Panc1 (cell line): ENCODE results near the gene OR2A25. TPM values are rescaled to one million over a fixed set of nuclear protein-coding genes. Genes with fewer than 3 reads are reported as not detected.

Experiments
- ATAC-seq: fragments of 200-7000 bp; cut with Tn5 transposase; 2 replicates; pipeline ENCODE4 v1.9.1; 2020; ENCODE audit warnings: mild to moderate bottlenecking, moderate library complexity
- Bru-seq: library from RNA; stranded (reverse); fragments of 400-500 nt; gene quantifications from one replicate; lab custom pipeline; 2021; lab: Mats Ljungman, UMichigan
- BruChase-seq, 2 experiments: library from RNA; stranded (reverse); fragments of 400-500 nt; gene quantifications; one replicate each; lab custom pipeline; 2021; lab: Mats Ljungman, UMichigan
- BruUV-seq: library from RNA; stranded (reverse); fragments of 400-500 nt; replicated peaks from 2 replicates; lab custom pipeline; 2021; lab: Mats Ljungman, UMichigan
- CTCF ChIA-PET: fragments of 300-600 bp; sonication (Branson Sonifier 250); formaldehyde crosslinking; loops from one replicate; lab custom pipeline; 2022; ENCODE audit warnings: antibody characterized with exemption; lab: Charles Lee
- POLR2A ChIA-PET: fragments of 300-600 bp; sonication (Branson Sonifier 250); formaldehyde crosslinking; loops from one replicate; lab custom pipeline; 2022; ENCODE audit warnings: antibody characterized with exemption; lab: Charles Lee
- DNase-seq: peaks from one replicate; pipeline ENCODE4 v3.0.0-alpha.2; 2010; ENCODE audit warnings: low read depth, low spot score
- H3K27ac ChIP-seq: 2 replicates; pipeline ENCODE4 v1.5.1; 2011; ENCODE audit warnings: mild to moderate bottlenecking, low read length, inconsistent platforms
- H3K27me3 ChIP-seq: fragments of 200-500 bp; sonication (Bioruptor generic); 2 replicates; pipeline ENCODE4 v1.6.0; 2014; ENCODE audit warnings: low read length, inconsistent platforms; ENCODE audit not compliant: control insufficient read depth, insufficient read depth
- H3K36me3 ChIP-seq: fragments of 200-500 bp; sonication (Bioruptor generic); 2 replicates; pipeline ENCODE4 v1.5.1; 2014; ENCODE audit warnings: inconsistent platforms, mild to moderate bottlenecking, low read length, moderate library complexity; ENCODE audit not compliant: control insufficient read depth, insufficient read depth
- H3K4me1 ChIP-seq: 2 replicates; pipeline ENCODE4 v1.5.1; 2011; ENCODE audit warnings: inconsistent platforms, mild to moderate bottlenecking, low read length, moderate library complexity; ENCODE audit not compliant: control insufficient read depth, insufficient read depth
- H3K4me3 ChIP-seq, 2 experiments: 2 replicates each; pipeline ENCODE4 v1.5.1; 2011 to 2012; ENCODE audit warnings: low read depth in 2 of 2, low read length in 2 of 2, mild to moderate bottlenecking in 2 of 2, inconsistent platforms in 1 of 2, moderate library complexity in 1 of 2
- H3K9me3 ChIP-seq: fragments of 200-500 bp; sonication (Bioruptor generic); 2 replicates; pipeline ENCODE4 v1.5.1; 2014; ENCODE audit warnings: low read depth, mild to moderate bottlenecking, inconsistent platforms, low read length, moderate library complexity; ENCODE audit not compliant: control insufficient read depth, insufficient read depth
- CTCF ChIP-seq: fragments of 450-650 bp; IDR thresholded peaks from 2 replicates; pipeline ENCODE4 v1.5.1; 2017; ENCODE audit warnings: mild to moderate bottlenecking
- POLR2AphosphoS5 ChIP-seq: IDR thresholded peaks from 2 replicates; pipeline ENCODE4 v1.6.1; 2012; ENCODE audit warnings: mild to moderate bottlenecking, low read depth, low read length, moderate library complexity
- REST ChIP-seq, 2 experiments: IDR thresholded peaks; 2 replicates each; pipeline ENCODE4 v1.6.1; 2011 to 2012; ENCODE audit warnings: low read depth in 2 of 2, control low read depth in 1 of 2, low read length in 1 of 2, mild to moderate bottlenecking in 1 of 2, moderate library complexity in 1 of 2; ENCODE audit not compliant: insufficient read depth in 1 of 2
- SIN3A ChIP-seq: IDR thresholded peaks from 2 replicates; pipeline ENCODE4 v1.6.1; 2012; ENCODE audit warnings: low read depth, mild to moderate bottlenecking, low read length, moderate library complexity, borderline replicate concordance; ENCODE audit not compliant: insufficient read depth
- TCF7L2 ChIP-seq: IDR thresholded peaks from 2 replicates; pipeline ENCODE4 v1.6.1; 2011; ENCODE audit warnings: mild to moderate bottlenecking, low read depth, low read length, inconsistent platforms
- in situ Hi-C: cut with HindIII; loops from 2 replicates; pipeline ENCODE4 v1.10.0; 2016; ENCODE audit warnings: low sequenced_read_pairs, low pct_unique_long_range_greater_than_20kb
- intact Hi-C: fragments of 100-400 bp; cut with micrococcal nuclease; formaldehyde crosslinking; loops from one replicate; pipeline ENCODE4 v1.10.0; 2022; ENCODE audit not compliant: unreplicated experiment
- long read RNA-seq: library from polyadenylated mRNA; unstranded; transcript quantifications from one replicate; pipeline ENCODE4 v2.0.0, GENCODE V29; 2021; ENCODE audit not compliant: unreplicated experiment
- polyA plus RNA-seq: library from polyadenylated mRNA; unstranded; fragments of >200 nt; gene quantifications from one replicate; pipeline ENCODE4 v1.2.1, GENCODE V29; 2012; ENCODE audit warnings: missing spikeins; ENCODE audit not compliant: insufficient read length
- total RNA-seq: library from RNA; stranded (reverse); gene quantifications from one replicate; pipeline ENCODE4 v1.2.1, GENCODE V29; 2021; ENCODE audit not compliant: unreplicated experiment

OR2A25 gene
- total RNA-seq: not detected
- polyA plus RNA-seq: not detected
- not detected for Bru-seq, nascent RNA
- not detected for BruChase-seq, experiment 1, labeled RNA remaining after a 2-hour chase
- not detected for BruChase-seq, experiment 2, labeled RNA remaining after a 6-hour chase
- long read RNA-seq: 0 reads

- in situ Hi-C loops (no loop called here), intact Hi-C loops (no loop called here)
- no peaks in the 10 kb centered on the region for H3K4me1 ChIP-seq
- H3K36me3 ChIP-seq: no peaks in the 10 kb centered on the region
- ATAC-seq: no peak
- H3K9me3 ChIP-seq: no peaks in the 10 kb centered on the region
- no TSS peak for BruUV-seq
- no peak within 1 kb of the TSS for H3K27ac ChIP-seq
- no peaks in the 10 kb centered on the region; the same call in 1 of the 2 replicates for H3K27me3 ChIP-seq
- TF ChIP-seq TCF7L2 (no peak), SIN3A (no peak), POLR2AphosphoS5 (no peak), CTCF (no peak), REST (IDR thresholded peaks at IDR 0.05; ENCODE audit: insufficient read depth in 1 of 2, low read depth in 2 of 2, low read length in 1 of 2) (no peak)
- no peak for DNase-seq
- H3K4me3 ChIP-seq: no peak within 1 kb of the TSS
- POLR2A ChIA-PET: no interaction called here
- CTCF ChIA-PET: no interaction called here
Measured at GRCh38 chr7:144069511-144069910, at the start of gene OR2A25. Gene OR2A25, plus strand, starts transcription at chr7:144069811. Its CDS starts 4,409 bp downstream, at chr7:144074220.

GRCh38 chr7:144020340-144020739, 49.3 kb upstream of the OR2A25 start:
- ChIA-PET CTCF (no interaction called here), POLR2A (no interaction called here)
- no peak overlapping the region for H3K27ac ChIP-seq
- intact Hi-C loops (no loop called here), in situ Hi-C loops (no loop called here)
- H3K9me3 ChIP-seq: no peaks in the 10 kb centered on the region
- no peak for TF ChIP-seq SIN3A
- no peaks in the 10 kb centered on the region for H3K36me3 ChIP-seq
- no peak for ATAC-seq
- H3K27me3 ChIP-seq: 0 out of 2 replicates have a peak, but pooled peaks cover 3% of the 10 kb centered on the region
- no peaks in the 10 kb centered on the region for H3K4me1 ChIP-seq
- DNase-seq: no peak
- no peak overlapping the region for H3K4me3 ChIP-seq
- BruUV-seq: no TSS peak

GRCh38 chr7:144022169-144022568, 47.4 kb upstream of the OR2A25 start:
- CTCF ChIA-PET: no interaction called here
- Histone ChIP-seq H3K9me3 (no peaks in the 10 kb centered on the region), H3K4me3 (no peak overlapping the region), H3K27ac (no peak overlapping the region), H3K4me1 (no peaks in the 10 kb centered on the region), H3K27me3 (0 out of 2 replicates have a peak, but pooled peaks cover 3% of the 10 kb centered on the region), H3K36me3 (no peaks in the 10 kb centered on the region)
- no peak for DNase-seq
- no peak for ATAC-seq
- intact Hi-C loops (no loop called here), in situ Hi-C loops (no loop called here)
- POLR2A ChIA-PET: no interaction called here
- TF ChIP-seq CTCF (no peak), POLR2AphosphoS5 (no peak), SIN3A (no peak), TCF7L2 (no peak), REST (IDR thresholded peaks at IDR 0.05; ENCODE audit: insufficient read depth in 1 of 2, low read depth in 2 of 2, low read length in 1 of 2) (no peak)
- BruUV-seq: no TSS peak
